ENCODE measurements around the gene TMEM139.

DNA sequence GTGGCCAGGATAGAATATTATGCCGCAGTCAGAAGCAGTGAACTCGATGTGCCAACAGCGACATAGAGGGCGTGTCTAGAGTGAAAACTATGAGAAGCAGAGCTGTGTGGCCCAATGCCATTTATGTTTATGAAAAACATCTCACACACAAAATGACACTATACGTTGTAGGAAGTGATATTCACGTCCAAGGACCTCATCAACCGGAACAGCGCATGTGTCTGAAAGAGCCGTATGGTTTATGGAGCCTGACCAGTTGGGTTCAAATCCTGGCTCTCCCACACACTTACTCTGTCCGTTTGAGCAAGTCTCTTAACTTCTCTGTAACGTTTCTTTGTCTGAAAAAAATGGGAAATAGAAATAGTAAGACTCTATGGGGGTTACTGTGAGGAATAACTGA, 42.5 kb upstream of the TMEM139 start:
- TF ChIP-seq, protein P1, sequence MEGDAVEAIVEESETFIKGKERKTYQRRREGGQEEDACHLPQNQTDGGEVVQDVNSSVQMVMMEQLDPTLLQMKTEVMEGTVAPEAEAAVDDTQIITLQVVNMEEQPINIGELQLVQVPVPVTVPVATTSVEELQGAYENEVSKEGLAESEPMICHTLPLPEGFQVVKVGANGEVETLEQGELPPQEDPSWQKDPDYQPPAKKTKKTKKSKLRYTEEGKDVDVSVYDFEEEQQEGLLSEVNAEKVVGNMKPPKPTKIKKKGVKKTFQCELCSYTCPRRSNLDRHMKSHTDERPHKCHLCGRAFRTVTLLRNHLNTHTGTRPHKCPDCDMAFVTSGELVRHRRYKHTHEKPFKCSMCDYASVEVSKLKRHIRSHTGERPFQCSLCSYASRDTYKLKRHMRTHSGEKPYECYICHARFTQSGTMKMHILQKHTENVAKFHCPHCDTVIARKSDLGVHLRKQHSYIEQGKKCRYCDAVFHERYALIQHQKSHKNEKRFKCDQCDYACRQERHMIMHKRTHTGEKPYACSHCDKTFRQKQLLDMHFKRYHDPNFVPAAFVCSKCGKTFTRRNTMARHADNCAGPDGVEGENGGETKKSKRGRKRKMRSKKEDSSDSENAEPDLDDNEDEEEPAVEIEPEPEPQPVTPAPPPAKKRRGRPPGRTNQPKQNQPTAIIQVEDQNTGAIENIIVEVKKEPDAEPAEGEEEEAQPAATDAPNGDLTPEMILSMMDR (IDR thresholded peaks at IDR 0.05), result no peak
- TF ChIP-seq, protein P2, sequence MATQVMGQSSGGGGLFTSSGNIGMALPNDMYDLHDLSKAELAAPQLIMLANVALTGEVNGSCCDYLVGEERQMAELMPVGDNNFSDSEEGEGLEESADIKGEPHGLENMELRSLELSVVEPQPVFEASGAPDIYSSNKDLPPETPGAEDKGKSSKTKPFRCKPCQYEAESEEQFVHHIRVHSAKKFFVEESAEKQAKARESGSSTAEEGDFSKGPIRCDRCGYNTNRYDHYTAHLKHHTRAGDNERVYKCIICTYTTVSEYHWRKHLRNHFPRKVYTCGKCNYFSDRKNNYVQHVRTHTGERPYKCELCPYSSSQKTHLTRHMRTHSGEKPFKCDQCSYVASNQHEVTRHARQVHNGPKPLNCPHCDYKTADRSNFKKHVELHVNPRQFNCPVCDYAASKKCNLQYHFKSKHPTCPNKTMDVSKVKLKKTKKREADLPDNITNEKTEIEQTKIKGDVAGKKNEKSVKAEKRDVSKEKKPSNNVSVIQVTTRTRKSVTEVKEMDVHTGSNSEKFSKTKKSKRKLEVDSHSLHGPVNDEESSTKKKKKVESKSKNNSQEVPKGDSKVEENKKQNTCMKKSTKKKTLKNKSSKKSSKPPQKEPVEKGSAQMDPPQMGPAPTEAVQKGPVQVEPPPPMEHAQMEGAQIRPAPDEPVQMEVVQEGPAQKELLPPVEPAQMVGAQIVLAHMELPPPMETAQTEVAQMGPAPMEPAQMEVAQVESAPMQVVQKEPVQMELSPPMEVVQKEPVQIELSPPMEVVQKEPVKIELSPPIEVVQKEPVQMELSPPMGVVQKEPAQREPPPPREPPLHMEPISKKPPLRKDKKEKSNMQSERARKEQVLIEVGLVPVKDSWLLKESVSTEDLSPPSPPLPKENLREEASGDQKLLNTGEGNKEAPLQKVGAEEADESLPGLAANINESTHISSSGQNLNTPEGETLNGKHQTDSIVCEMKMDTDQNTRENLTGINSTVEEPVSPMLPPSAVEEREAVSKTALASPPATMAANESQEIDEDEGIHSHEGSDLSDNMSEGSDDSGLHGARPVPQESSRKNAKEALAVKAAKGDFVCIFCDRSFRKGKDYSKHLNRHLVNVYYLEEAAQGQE (IDR thresholded peaks at IDR 0.05; ENCODE audit: insufficient read depth in 1 of 2, low read depth in 2 of 2, low read length in 1 of 2), result no peak
- TF ChIP-seq POLR2AphosphoS5 (IDR thresholded peaks at IDR 0.05; ENCODE audit: low read depth, low read length), result no peak
- no peak for TF ChIP-seq TCF7L2 (IDR thresholded peaks at IDR 0.05; ENCODE audit: low read depth, low read length)
